Natural killer cell treated with Interleukin-12 subunit alpha and Interleukin-12 subunit beta and Interleukin-15 and Interleukin-18, amount 100 ng/mL, for 72 hours (primary cell): Measurements from ENCODE around the gene SPINDOC. TPM values are rescaled to one million over a fixed set of nuclear protein-coding genes. Genes with fewer than 3 reads are reported as not detected.
A peak's percentile ranks its signal among the peaks of the same experiment; 100 is the strongest.
"Not testable (repeated sequence)": the region's sequence is repeated elsewhere in the genome, so short reads cannot be mapped to it uniquely, and the experiment has no call there.

ENCODE experiments used
- ATAC-seq, 2 donors: fragments of 150-1000 bp; cut with Tn5 transposase in 1 of 2; sonication (Bioruptor Pico), chemical (Tn5 transposase) in 1 of 2; 2 replicates each; pipeline ENCODE4 v1.10.0; 2021
- DNase-seq: peaks from one replicate; pipeline ENCODE4 v3.0.0; 2022; ENCODE audit warnings: low spot score
- H3K27ac Mint-ChIP-seq, 2 donors: 1 replicate in 1 of 2; 2 replicates in 1 of 2; pipeline ENCODE4 v1.8.0; 2022; ENCODE audit warnings: mixed read lengths in 2 of 2, mild to moderate bottlenecking in 1 of 2, moderate library complexity in 1 of 2
- H3K27me3 Mint-ChIP-seq, 2 donors: 1 replicate in 1 of 2; 2 replicates in 1 of 2; pipeline ENCODE4 v1.8.0; 2022; ENCODE audit warnings: mixed read lengths in 2 of 2
- H3K36me3 Mint-ChIP-seq: one replicate; pipeline ENCODE4 v1.8.0; 2022; ENCODE audit warnings: mixed read lengths
- H3K4me1 Mint-ChIP-seq, 2 donors: 1 replicate in 1 of 2; 2 replicates in 1 of 2; pipeline ENCODE4 v1.8.0; 2022; ENCODE audit warnings: low read depth in 2 of 2, mixed read lengths in 2 of 2, mild to moderate bottlenecking in 1 of 2
- H3K4me3 Mint-ChIP-seq: one replicate; pipeline ENCODE4 v1.8.0; 2022; ENCODE audit warnings: mixed read lengths
- H3K9me3 Mint-ChIP-seq: 2 replicates; pipeline ENCODE4 v1.8.0; 2022; ENCODE audit warnings: mixed read lengths
- total RNA-seq, 2 donors: library from RNA; stranded (reverse); gene quantifications; one replicate each; pipeline ENCODE4 v1.2.3, GENCODE V29; 2022

The SPINDOC gene
- total RNA-seq, 2 donors from 2014 or later, result 34.3 to 65.1 TPM

DNA sequence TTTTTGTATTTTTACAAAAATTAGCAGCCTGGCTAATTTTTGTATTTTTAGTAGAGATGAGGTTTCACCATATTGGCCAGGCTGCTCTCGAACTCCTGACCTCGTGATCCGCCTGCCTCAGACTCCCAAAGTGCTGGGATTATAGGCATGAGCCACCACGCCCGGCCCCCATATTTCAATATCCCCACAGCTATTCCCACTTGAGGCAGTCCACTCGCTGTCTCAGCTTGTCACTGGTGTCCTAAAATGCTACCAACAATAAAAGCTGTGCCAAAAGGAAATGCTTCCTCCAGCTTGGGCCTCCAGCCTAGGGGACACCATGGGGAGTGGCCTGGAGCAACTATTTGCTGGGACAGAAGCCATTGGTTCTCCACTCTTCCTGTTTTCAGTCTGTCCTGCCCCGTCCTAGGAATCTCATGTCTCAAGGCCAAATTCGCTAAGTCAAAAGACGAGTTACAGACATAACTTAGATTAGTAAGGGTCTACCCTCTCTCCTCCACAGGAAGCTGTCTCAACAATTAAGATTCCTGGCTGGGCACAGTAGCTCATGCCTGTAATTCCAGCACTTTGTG lies 7.3 kb upstream of the SPINDOC start:
- Mint-ChIP-seq H3K27ac (no peak overlapping the region), H3K27me3 (peaks cover 4% of the 10 kb centered on the region in 2 donors), H3K9me3 (no peaks in the 10 kb centered on the region), H3K4me3 (no peak overlapping the region), H3K36me3 (no peaks in the 10 kb centered on the region), H3K4me1 (no peaks in the 10 kb centered on the region)
- DNase-seq, result no peak
- no peak for ATAC-seq

DNA sequence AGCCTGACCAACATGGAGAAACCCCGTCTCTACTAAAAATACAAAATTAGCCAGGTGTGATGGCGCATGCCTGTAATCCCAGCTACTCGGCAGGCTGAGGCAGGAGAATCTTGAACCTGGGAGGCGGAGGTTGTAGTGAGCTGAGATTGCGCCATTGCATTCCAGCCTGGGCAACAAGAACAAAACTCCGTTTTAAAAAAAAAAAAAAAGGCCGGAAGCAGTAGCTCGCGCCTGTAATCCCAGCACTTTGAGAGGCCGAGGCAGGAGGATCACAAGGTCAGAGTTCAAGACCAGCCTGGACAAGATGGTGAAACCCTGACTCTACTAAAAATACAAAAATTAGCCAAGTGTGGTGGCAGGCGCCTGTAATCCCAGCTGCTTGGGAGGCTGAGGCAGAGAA lies 2.9 kb upstream of the SPINDOC start:
- not testable (repeated sequence) for ATAC-seq, H3K27ac Mint-ChIP-seq, H3K27me3 Mint-ChIP-seq, H3K36me3 Mint-ChIP-seq, H3K9me3 Mint-ChIP-seq, DNase-seq, H3K4me3 Mint-ChIP-seq
- peaks cover 15 to 20% of the 10 kb centered on the region in 2 donors for H3K4me1 Mint-ChIP-seq

DNA sequence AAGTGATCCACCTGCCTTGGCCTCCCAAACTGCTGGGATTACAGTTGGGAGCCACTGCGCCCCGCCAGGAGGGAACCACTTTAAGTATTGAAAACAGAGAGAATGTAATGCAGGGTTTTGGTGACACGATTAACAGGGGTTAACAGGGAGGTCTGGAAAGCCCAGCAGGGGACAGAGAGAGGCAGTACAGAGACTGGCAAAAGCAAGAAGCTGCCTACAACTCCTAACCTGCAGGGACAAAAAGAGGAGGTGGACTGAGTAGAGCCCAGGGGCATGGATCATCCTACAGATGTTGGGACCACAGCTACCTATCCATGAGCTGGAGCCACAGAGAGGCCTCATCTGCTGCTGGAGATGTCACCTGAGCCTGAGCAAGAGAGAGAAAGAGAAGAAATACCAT lies 1.7 kb upstream of the SPINDOC start:
- peaks cover 23 to 31% of the 10 kb centered on the region in 2 donors for H3K4me1 Mint-ChIP-seq
- ATAC-seq, result no peak
- no peaks in the 10 kb centered on the region for H3K27me3 Mint-ChIP-seq
- DNase-seq, result no peak
- H3K9me3 Mint-ChIP-seq, result no peaks in the 10 kb centered on the region
- H3K4me3 Mint-ChIP-seq, result no peak overlapping the region
- H3K27ac Mint-ChIP-seq, result no peak overlapping the region
- H3K36me3 Mint-ChIP-seq, result no peaks in the 10 kb centered on the region

DNA sequence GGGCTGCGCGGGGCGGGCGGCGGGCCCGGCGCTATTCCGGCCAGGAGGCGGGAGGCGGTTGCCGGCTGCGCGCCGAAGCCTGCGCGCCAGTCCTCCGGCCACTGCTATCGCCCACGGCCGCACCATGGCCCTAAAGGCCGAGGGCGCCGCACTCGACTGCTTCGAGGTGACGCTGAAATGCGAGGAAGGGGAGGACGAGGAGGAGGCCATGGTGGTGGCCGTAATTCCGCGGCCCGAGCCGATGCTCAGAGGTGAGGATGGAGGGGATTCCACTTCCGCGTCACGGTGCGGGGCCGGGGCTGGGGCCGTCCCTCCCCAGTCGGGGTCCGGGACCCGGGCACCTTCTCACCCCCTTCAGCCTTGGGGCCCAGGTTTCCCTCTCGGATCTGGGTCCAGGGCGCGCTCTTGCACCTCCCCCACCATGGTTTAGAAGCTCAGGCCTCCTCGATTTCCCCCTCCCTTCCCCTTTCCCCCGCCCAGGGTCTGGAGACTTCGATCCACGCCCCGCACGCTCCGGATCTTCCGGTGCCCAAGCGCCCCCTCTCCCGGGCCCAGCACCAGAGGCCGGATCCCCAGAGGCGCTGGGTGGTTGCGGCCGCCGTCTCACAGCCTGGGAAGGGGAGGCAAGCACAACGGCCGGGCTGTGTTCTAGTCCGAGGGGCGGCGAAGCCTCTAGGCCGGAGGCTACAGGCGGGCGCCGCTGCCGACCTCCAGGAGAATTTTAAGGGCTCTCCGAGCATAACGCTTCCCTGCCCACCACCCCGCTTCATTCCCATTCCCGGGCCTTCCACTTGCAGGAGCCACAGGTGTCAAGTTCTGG lies 517 bp downstream of the SPINDOC start:
- peak; percentile 67 to 69 for ATAC-seq
- no peaks in the 10 kb centered on the region for H3K9me3 Mint-ChIP-seq
- peak overlapping the region; percentile 23 to 45 for H3K27ac Mint-ChIP-seq

DNA sequence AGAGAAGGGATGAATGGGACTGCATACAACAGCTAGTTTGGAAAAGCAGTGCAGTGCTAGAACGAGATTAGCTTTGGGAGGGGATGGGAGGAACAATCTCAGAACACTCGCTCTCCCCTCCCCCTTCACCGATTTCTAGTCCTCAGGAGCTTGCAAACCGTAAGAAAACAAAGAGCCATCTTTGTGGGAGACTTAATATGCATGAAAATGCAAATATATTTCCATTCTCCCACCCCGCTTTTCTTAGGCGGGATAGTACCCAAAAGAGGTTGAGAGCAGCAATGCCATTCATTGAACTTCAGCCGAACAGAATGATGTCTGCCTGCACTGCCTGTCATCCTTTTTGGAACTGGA lies 1.1 kb downstream of the SPINDOC start:
- DNase-seq, result no peak
- Mint-ChIP-seq H3K27me3 (no peaks in the 10 kb centered on the region), H3K27ac (peak overlapping the region; percentile 23 to 45), H3K4me1 (peaks cover 29 to 31% of the 10 kb centered on the region in 2 donors), H3K36me3 (peaks cover 4% of the 10 kb centered on the region), H3K4me3 (peak overlapping the region; percentile 56), H3K9me3 (no peaks in the 10 kb centered on the region)
- no peak for ATAC-seq

More for the DNA sequence above, 517 bp downstream of the SPINDOC start:
- DNase-seq, result no peak
- H3K27me3 Mint-ChIP-seq, result no peaks in the 10 kb centered on the region
- peaks cover 29 to 31% of the 10 kb centered on the region in 2 donors for H3K4me1 Mint-ChIP-seq
- peak overlapping the region; percentile 56 for H3K4me3 Mint-ChIP-seq
- H3K36me3 Mint-ChIP-seq, result peaks cover 4% of the 10 kb centered on the region

DNA sequence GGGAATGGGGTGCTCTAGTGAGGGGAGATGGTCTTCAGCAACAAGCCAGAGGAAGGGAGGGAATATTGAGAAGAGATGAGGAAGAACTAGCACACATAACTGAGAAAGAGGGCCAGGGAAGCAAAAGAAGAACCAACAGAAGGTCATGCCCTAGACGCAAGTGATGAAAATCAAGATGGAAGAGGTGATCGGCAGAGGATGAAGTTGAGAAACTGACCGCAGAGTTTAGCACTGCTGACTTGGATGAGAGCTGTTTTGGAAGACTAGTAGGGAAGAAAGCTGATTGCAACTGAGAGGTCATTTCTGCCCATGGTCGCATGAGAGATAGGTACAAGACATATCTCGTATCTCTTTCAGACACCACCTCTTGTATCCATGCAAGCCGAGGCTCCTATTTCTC lies 2.9 kb downstream of the SPINDOC start:
- H3K4me3 Mint-ChIP-seq, result peak overlapping the region; percentile 1
- DNase-seq, result no peak
- H3K36me3 Mint-ChIP-seq, result peaks cover 4% of the 10 kb centered on the region
- no peaks in the 10 kb centered on the region for H3K27me3 Mint-ChIP-seq
- no peak for ATAC-seq
- H3K9me3 Mint-ChIP-seq, result no peaks in the 10 kb centered on the region
- peak overlapping the region in 1 of 2 donors; percentile 17 for H3K27ac Mint-ChIP-seq
- peaks cover 29 to 31% of the 10 kb centered on the region in 2 donors for H3K4me1 Mint-ChIP-seq

DNA sequence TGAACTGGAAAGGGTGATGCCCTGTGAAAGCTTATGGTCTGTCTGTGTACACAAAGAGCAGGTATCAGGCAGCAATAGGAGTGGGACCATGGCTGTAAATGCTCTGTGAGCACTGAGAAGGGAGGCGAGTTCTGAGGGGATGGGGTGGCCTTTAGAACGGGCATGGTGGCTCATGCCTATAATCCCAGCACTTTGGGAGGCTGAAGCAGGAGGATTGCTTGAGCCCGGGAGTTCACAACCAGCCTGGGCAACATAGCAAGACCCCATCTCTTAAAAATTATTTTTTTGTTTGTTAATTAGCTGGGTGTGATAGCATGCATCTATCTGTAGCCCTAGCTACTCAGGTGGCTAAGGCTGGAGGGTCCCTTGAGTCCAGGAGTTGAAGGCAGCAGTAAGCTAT lies 3.5 kb downstream of the SPINDOC start:
- no peaks in the 10 kb centered on the region for H3K9me3 Mint-ChIP-seq
- no peak for ATAC-seq
- no peak for DNase-seq
- H3K4me1 Mint-ChIP-seq, result peaks cover 29 to 31% of the 10 kb centered on the region in 2 donors
- H3K36me3 Mint-ChIP-seq, result peaks cover 4% of the 10 kb centered on the region
- peak overlapping the region in 1 of 2 donors; percentile 17 for H3K27ac Mint-ChIP-seq
- no peak overlapping the region for H3K4me3 Mint-ChIP-seq
- no peaks in the 10 kb centered on the region for H3K27me3 Mint-ChIP-seq

DNA sequence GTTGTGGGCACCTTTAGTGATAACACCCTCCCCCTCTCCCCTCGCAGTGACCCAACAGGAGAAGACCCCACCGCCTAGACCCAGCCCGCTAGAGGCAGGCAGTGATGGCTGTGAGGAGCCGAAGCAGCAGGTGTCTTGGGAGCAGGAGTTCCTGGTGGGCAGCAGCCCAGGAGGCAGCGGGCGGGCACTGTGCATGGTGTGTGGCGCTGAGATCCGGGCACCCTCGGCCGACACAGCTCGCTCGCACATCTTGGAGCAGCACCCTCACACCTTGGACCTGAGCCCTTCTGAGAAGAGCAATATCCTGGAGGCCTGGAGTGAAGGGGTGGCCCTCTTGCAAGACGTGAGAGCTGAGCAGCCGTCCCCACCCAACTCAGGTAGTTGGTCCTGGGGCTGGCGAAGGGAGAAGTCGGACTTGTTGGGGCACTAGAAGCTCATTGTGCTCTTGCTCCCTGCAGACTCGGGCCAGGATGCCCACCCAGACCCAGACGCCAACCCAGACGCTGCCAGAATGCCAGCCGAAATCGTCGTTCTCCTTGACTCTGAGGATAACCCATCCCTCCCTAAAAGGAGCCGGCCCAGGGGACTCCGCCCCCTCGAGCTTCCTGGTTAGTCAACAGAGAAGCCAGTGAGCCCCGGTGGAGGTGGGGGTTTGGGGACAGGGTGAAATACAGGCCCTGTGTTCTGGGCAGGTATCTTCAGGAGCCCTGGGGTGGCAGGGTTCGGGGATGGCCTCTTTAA lies 4.7 kb downstream of the SPINDOC start:
- DNase-seq (no peak), ATAC-seq (no peak)
- Mint-ChIP-seq H3K27ac (no peak overlapping the region), H3K9me3 (no peaks in the 10 kb centered on the region), H3K4me1 (peaks cover 23 to 26% of the 10 kb centered on the region in 2 donors), H3K4me3 (no peak overlapping the region), H3K27me3 (no peaks in the 10 kb centered on the region), H3K36me3 (peaks cover 11% of the 10 kb centered on the region)

DNA sequence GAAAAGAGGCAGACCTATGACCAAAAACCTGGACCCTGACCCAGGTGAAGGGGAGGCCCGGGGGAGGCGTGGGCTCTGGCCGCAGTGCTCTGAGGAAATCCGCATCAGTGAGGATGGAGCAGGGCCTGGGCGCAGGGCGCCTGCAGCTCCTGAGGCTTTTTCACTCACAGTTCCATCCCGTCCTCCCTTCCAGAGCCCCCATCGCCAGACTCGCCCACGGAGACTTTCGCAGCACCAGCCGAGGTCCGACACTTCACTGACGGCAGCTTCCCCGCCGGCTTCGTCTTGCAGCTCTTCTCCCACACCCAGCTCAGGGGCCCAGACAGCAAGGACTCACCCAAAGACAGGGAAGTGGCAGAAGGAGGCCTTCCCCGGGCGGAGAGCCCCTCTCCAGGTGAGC lies 5.4 kb downstream of the SPINDOC start:
- peaks cover 23 to 26% of the 10 kb centered on the region in 2 donors for H3K4me1 Mint-ChIP-seq
- peaks cover 15% of the 10 kb centered on the region for H3K36me3 Mint-ChIP-seq
- no peaks in the 10 kb centered on the region for H3K9me3 Mint-ChIP-seq
- H3K4me3 Mint-ChIP-seq, result no peak overlapping the region
- ATAC-seq (no peak), DNase-seq (no peak)
- H3K27me3 Mint-ChIP-seq, result no peaks in the 10 kb centered on the region
- no peak overlapping the region for H3K27ac Mint-ChIP-seq

DNA sequence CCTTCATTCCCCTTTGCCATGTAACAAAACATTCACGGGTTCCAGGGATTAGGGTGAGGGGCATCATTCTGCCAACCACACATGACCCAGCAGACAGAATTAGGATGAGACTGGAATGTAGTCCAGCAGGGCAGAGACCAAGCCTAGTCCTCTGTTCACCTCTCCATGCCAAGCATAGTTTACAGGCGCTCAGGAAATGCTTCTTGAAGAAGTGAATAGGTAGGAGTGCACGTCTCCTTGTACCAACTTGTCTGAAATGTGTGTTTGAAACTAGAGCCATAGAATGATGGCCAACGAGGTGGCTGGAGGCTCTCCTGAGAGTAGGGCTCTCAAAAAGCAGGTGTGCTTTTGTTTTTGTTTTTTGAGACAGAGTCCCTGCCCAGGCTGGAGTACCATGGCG lies 8.2 kb downstream of the SPINDOC start:
- no peak overlapping the region for H3K4me3 Mint-ChIP-seq
- no peaks in the 10 kb centered on the region for H3K9me3 Mint-ChIP-seq
- H3K36me3 Mint-ChIP-seq, result peaks cover 26% of the 10 kb centered on the region
- no peak for DNase-seq
- no peak overlapping the region for H3K27ac Mint-ChIP-seq
- ATAC-seq, result no peak
- H3K27me3 Mint-ChIP-seq, result no peaks in the 10 kb centered on the region
- peaks cover 8 to 13% of the 10 kb centered on the region in 2 donors for H3K4me1 Mint-ChIP-seq

DNA sequence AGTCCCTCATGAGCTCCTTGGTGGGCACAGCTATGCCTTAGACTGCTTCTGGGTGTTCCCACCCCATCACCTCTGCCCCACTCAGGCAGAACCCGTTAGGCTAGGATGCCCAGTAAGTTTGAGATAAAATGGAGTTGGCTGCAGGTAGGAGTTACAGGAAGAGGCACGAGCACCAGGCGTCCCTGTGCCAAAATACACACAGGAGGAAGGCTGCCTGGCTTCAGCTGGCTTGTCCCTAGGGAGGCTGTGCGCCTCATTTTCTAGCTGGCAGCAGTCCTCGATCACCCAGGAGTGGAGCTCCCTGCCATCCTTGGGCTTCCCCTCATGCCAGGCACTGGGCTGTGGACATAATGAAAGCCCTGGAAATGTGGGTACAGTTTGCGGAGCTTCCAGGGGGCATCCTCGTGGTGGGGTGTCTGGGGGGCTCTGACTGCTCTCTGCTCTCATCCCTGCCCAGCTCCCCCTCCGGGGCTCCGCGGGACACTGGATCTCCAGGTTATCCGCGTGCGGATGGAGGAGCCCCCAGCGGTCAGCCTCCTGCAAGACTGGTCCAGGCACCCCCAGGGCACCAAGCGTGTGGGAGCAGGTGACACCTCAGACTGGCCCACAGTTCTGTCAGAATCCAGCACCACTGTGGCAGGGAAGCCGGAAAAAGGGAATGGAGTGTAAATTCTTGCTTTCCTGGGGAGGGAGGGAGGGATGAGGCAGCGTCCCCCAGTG lies 13.4 kb downstream of the SPINDOC start:
- no peak for DNase-seq
- H3K4me3 Mint-ChIP-seq, result no peak overlapping the region
- peaks cover 22% of the 10 kb centered on the region for H3K36me3 Mint-ChIP-seq
- H3K9me3 Mint-ChIP-seq, result no peaks in the 10 kb centered on the region
- no peak overlapping the region for H3K27ac Mint-ChIP-seq
- no peaks in the 10 kb centered on the region for H3K27me3 Mint-ChIP-seq
- ATAC-seq, result no peak
- H3K4me1 Mint-ChIP-seq, result peaks cover 7 to 11% of the 10 kb centered on the region in 2 donors

DNA sequence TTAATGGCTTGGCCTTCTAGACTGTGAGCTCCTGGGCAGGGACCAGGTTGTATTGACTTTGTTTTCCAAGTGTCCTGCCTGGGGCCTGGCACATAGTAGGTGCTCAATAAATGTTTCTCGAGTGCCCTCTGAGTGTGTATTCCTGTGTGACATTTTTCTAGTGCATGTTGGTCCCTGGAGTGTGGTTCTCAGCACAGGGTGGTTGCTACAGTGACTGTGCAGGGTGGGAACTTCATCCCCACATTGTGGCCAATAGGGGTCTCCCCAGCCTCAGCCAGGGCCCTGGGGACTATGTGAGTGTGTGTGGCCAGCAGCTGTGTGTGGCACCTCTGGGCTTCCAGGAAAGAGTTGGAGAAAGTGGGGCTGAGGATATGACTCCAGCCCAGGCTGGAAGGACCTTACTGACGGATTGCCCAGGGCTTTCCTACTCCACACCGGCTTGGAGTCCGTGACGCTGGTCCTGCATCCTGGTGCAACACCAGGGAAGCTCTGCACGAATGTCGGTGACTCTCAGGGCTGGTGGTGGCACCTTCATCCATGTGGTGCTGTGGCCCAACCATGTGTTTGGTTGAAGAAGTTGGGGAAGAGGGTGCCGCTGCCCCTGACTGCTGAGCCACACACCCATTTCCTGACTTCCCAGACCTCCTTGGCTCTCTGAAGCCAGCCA lies 16.7 kb downstream of the SPINDOC start:
- peaks cover 0 to 8% of the 10 kb centered on the region in 2 donors for H3K4me1 Mint-ChIP-seq
- H3K4me3 Mint-ChIP-seq, result no peak overlapping the region
- no peak overlapping the region for H3K27ac Mint-ChIP-seq
- no peaks in the 10 kb centered on the region for H3K27me3 Mint-ChIP-seq
- no peaks in the 10 kb centered on the region for H3K9me3 Mint-ChIP-seq
- ATAC-seq (peak; percentile 56 to 57), DNase-seq (no peak)
- H3K36me3 Mint-ChIP-seq, result peaks cover under 1% of the 10 kb centered on the region

DNA sequence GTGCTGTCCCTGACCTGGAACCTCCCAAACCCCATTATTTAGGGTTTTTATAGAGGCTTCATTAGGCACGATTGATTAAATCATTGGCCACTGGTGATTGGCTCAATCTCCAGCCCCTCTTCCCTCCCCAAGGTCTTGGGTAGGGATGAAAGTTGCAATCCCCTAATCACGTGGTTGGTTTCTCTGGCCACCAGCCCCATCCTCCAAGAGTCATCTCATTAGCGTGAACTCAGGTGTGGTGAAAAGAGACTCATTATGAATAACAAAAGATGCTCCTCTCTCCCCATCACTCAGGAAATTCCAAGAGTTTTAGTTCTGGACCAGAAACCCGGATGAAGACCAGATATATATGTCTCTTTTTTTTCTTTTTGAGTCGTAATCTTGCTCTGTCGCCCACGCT lies 18.1 kb downstream of the SPINDOC start:
- H3K4me1 Mint-ChIP-seq, result peaks cover 0 to 5% of the 10 kb centered on the region in 2 donors
- H3K4me3 Mint-ChIP-seq, result no peak overlapping the region
- H3K27ac Mint-ChIP-seq, result no peak overlapping the region
- no peaks in the 10 kb centered on the region for H3K27me3 Mint-ChIP-seq
- H3K9me3 Mint-ChIP-seq, result no peaks in the 10 kb centered on the region
- ATAC-seq (no peak), DNase-seq (no peak)
- H3K36me3 Mint-ChIP-seq, result no peaks in the 10 kb centered on the region
